ENCODE measurements around the gene MYDGF.

MYDGF gene

GRCh38 chr19:4640247-4641000 is 29.7 kb downstream of the MYDGF start:
- DNase-seq, result no peak

DNA sequence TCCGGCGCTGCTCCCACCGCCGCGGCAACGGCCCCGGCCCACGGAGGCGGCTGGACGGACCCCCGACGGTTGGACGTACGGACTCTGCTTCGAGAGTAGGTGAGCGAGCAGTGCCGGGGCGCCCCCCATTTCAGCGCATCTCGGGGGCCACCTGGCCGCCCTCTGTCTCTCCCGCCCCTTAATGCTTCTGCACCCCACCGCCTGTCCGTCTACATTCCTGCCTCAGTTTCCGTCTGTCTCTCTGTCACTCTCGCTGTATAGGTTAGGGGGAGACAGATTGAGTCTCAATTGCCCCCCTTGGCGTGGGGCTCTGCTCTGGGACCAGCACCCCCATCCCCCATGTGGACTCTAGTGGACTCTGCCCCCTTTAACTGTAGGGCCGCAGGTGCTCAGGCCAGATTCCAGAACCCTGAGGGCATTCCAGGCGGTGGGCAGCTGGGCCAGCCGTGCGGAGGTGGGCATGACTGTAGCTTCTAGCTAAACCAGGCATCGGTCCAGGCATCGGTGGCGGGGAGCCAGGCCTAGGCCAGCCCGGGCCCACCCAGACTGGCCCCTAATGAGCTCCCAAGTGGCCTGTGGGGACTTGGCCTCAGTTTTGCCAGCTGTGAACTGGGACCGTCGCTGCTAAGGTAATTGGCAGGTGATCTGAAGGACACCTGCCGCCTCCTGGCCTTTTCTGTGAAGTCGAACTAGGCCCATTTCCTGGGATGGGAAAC is 30.5 kb downstream of the MYDGF start:
- no peak for DNase-seq

DNA sequence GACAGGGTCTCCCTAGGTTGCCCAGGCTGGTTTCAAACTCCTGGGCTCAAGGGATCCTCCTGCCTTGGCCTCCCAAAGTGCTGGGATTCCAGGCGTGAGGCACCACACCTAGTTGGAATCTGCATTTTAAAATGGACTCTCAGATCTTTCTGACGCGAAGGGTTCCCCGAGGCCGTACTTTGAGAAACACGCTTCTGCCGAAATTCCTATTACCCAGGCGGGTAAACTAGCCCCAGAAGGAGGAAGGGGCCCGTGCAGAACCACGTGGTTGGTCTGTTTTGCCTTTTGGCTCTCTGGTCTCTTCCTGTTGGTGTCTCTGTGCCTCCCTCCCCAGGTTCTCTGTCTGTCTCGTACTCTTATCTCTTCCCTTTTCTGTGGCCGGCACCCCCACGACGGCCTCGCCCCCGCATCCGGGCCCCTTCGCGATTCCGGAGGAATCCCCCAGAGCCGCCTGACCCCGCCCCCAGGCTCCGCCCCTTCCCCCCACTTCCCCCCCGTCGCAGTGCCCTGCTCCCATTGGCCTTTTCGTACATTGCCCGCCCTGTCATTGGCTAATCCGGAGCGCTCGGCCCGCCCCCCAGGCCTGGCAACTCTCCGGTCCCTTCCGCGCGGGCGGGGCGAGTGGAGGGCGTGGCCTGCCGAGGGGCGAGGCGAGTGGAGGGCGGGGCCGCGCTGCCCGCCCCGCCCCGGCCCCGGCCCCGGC is 31.2 kb downstream of the MYDGF start, which contains the start of gene TNFAIP8L1:
Gene TNFAIP8L1 (plus strand): TSS at position 689 of the 703 bp plus-strand sequence. CDS start 12,354 bp downstream, outside the sequence.
- peak; percentile 95 to 99 (median 99) for DNase-seq

- peak in 1 of 4 experiments; percentile 9 for DNase-seq
These were observed 31.8 kb downstream of the MYDGF start for GRCh38 chr19:4638317-4638716.

DNA sequence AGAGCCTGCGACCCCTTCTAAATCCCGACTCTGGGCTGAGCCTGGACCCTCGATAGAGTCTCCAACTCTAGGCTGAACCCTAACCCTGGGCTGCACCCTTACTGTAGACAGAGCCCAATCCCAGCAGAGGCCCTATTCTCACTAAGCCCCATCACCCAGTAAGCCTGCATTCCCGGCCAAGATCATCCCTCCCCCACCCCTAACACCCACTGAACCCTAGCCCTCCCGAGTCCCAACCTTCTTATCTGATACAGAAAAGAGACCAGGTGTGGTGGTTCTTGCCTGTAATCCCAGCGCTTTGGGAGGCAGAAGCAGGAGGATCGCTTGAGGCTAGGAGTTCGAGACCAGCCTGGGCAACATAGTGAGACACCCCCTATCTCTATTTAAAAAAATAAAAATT is 33.4 kb downstream of the MYDGF start:
- DNase-seq, result no peak

DNA sequence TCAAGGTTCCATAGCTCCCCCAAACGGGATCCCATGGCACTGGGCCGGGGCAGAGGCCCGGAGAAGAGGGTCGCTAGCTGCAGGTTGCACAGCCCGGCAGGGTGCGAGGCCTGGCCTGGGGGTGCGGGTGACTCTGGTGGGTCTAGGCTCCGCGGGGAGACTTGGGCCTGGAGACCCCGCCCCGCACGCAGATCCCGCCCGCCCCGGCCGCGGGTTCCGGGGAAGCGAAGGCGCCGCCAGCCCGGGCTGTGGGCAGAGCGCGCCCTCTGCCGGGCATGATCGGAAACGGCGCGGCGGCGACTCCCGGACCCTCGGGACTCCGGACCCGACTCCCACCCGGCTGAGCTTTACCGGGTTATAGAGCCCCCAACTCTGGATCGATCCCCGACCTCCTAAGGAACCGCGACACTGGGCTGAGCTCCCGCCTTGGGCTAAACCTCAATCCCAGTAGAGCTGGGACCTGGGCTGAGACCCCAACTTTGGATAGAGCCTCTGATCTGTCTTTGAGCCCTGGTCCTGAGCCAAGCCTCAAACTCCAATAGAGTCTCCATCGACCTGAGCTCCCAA is 33.9 kb downstream of the MYDGF start:
- peak; percentile 52 to 79 (median 63) for DNase-seq

GRCh38 chr19:4635754-4636116 is 34.4 kb downstream of the MYDGF start:
- no peak for DNase-seq

DNA sequence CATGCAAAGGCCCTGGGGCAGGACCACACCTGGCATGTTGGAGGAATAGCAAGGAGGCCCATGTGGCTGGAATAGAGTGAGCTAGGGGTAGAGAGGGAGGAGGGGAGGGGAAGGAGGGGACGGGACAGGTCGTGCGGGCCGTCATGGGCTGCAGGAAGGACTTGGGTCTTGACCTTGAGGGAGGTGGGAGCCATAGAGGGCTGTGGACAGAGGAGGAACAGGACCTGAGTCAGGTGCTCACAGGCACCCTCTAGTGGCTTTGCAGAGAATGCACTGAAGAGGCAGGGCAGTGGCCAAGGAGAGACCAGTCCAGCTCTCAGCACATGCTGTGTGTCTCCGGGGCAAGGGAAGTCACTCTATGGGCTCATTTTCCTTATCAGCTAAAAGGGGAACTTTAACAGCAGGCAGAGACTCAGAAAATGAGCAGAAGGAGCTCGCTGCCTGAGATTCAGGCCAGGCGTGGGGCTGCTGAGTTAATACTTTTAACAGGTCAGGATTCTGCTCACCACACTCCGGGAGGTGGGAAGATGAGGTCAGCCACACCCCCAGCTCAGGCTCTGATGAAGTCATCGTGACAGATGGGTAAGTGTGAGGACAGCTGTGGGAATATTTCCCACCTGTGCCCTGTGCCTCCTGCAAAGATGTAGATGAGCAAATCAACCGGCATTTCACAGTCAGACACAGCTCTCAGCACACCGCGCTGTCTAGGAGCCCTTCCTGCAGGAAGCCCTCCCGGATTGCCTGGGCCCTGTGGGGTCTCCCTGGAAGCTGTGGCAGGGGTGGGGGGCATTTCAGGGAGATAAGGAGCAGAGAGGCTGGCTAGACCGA is 36.8 kb downstream of the MYDGF start:
- DNase-seq, result peak in 1 of 4 experiments; percentile 5

GRCh38 chr19:4624733-4625362 is 45.3 kb downstream of the MYDGF start:
- DNase-seq, result no peak

DNA sequence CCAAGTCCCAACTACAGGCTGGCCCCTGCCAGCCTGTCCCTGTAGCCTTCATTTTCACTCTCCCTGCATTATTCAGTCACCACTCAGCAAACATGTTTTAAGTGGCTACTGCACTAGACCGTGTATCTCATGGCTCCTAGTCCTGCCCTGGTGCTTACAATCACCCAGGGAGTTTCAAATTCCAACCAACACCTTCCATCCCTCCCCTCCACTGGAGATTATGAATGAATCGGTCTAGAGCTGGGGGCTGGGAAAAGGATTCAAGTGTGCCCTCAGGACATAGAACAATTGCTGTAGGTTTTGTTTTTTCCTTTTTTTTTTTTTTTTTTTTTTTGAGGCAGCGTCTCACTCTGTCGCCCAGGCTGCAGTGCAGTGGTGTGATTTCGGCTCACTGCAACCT is 45.8 kb downstream of the MYDGF start:
- DNase-seq, result no peak

DNA sequence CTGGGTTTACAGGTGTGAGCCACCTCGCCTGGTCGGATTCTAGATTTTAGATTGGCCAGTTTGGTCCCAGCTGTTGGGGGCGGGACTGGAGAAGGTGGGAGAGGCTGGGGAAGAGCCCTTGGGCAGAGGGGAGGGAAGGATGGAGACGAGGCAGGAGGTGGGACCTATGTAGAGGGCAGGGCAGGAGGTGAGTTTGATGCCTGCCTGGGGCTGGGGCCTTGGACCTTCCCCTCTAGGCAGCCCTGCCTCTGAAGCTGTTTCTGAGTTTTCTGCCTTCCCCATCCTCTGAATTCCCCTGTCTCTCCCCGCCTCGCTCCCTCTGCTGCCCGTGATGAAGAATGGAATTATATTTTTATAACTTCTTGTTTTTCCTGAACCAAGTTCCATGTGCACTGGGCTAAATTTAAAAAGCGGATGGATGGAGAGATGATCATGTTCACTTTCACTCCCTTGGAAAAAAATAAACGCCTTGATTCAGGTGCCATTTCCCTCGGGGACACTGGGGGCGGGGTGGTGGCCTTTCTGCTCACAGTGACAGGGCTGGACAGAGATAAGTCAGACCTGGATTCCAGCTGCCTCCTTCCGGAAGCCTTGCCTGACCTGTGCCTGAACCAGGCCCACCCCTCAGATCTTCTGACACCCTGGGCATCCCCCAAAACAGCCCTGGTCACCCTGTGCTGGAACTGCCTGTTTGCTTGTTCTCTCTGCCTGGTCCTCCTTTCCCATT is 47.3 kb downstream of the MYDGF start:
- DNase-seq, result no peak

GRCh38 chr19:4620675-4621074 is 49.5 kb downstream of the MYDGF start:
- no peak for DNase-seq

DNA sequence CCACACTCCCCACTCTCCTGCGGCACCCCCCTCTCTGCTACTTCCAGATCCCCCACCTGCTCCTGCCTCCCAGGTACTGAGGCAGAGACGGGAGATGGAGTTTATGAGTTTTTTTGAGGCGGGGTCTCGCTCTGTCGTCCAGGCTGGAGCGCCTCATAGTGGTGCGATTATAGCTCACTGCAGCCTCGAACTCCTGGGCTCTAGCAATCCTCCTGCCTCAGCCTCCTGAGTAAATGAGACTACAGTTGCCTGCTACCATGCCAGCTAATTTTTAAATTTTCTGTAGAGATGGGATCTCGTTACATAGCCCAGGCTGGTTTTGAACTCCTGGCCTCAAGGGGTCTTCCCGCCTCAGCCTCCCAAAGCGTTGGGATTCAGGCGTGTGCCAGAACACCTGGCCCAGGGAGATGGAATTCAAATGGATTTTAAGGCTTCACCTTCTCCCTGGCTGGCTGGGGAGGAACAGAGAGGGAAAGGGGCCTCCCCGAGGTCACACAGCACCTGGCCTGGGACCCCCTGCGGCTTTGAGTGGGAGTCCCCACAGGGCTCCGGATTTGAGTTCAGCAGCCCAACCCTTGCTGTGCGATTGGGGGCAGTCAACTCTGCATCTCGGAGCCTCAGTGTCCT is 50.4 kb downstream of the MYDGF start:
- no peak for DNase-seq

GRCh38 chr19:4618019-4618418 is 52.1 kb downstream of the MYDGF start:
- DNase-seq, result no peak

GRCh38 chr19:4613254-4613751 is 56.8 kb downstream of the MYDGF start:
- no peak for DNase-seq

DNA sequence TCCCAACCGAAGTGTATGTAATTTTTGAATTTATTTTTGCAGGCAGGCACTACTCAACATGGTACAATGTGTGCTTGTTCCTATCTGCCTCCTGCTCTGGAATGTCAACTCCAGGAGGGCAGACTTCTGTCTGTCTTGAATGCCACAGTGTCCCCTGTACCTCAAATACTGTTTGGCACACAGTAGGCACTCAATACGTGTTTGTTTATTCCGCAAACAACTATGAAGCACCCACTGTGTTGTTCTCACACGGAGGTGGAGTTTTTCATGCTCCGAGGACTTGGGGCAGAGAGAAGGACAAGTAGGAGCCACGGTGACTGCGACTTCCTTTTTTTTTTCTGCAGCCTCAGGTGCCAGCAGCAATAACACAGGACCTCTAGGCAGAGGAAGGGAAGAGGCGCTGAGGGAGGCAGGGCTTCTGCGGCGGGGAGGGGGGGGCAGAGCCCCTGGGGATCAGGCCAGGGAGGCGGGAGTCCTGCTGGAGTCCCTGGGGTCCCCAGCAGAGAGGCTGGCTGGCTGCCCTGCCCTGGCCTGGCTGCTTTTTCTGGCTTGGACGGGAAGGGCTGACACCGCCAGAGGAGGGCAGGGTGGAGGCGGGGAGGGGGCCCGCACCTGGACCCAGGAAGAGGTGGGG is 60.1 kb downstream of the MYDGF start:
- DNase-seq, result no peak

Measured in activated naive CD4-positive, alpha-beta T cell (primary cell).